ENCODE results near the gene HSPA13. TPM values are rescaled to one million over a fixed set of nuclear protein-coding genes. Genes with fewer than 3 reads are reported as not detected.
"Not testable (repeated sequence)": the region's sequence is repeated elsewhere in the genome, so short reads cannot be mapped to it uniquely, and the experiment has no call there.

HSPA13 gene
- total RNA-seq, 2 donors from 2014 or later, result 19.9 to 27.6 TPM

GRCh38 chr21:14356746-14357145, 26.2 kb downstream of the HSPA13 start:
- Histone ChIP-seq H3K27me3 (replicated peaks; ENCODE audit: insufficient read depth) (no peaks in the 10 kb centered on the region), H3K4me1 (ENCODE audit: control insufficient read depth in 1 of 2, low read depth in 2 of 2) (no peaks in the 10 kb centered on the region), H3K4me3 (no peak overlapping the region), H3K27ac (no peak overlapping the region), H3K9me3 (no peaks in the 10 kb centered on the region), H3K36me3 (no peaks in the 10 kb centered on the region)
- no peak for DNase-seq (ENCODE audit: low spot score)
- TF ChIP-seq, protein P1, sequence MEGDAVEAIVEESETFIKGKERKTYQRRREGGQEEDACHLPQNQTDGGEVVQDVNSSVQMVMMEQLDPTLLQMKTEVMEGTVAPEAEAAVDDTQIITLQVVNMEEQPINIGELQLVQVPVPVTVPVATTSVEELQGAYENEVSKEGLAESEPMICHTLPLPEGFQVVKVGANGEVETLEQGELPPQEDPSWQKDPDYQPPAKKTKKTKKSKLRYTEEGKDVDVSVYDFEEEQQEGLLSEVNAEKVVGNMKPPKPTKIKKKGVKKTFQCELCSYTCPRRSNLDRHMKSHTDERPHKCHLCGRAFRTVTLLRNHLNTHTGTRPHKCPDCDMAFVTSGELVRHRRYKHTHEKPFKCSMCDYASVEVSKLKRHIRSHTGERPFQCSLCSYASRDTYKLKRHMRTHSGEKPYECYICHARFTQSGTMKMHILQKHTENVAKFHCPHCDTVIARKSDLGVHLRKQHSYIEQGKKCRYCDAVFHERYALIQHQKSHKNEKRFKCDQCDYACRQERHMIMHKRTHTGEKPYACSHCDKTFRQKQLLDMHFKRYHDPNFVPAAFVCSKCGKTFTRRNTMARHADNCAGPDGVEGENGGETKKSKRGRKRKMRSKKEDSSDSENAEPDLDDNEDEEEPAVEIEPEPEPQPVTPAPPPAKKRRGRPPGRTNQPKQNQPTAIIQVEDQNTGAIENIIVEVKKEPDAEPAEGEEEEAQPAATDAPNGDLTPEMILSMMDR (IDR thresholded peaks at IDR 0.05), result no peak
- no peak for ATAC-seq (ENCODE audit: insufficient number of reproducible peaks, low FRiP score, low read depth)

DNA sequence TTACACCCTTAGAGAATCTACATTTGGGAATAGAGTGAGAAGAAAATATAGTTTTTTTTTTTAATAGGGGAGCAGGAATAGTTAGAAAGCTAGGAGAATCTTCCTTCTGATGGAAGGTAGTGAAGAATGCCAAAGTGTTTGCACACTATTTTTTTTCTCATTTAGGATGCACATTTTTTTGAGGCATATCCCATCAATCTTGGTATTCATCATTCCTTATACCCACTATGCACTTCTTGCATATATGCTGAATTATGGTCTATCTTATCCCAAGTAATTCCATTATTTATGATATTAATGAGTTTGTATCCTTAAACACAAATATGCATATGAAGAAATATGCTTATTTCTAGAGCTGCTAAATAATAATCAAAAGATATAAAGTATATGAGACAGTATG, 28.4 kb downstream of the HSPA13 start:
- no peak for ATAC-seq (ENCODE audit: insufficient number of reproducible peaks, low FRiP score, low read depth)
- DNase-seq (ENCODE audit: low spot score), result no peak
- Histone ChIP-seq H3K27ac (no peak overlapping the region), H3K4me1 (ENCODE audit: control insufficient read depth in 1 of 2, low read depth in 2 of 2) (no peaks in the 10 kb centered on the region), H3K4me3 (no peak overlapping the region), H3K9me3 (no peaks in the 10 kb centered on the region), H3K27me3 (replicated peaks; ENCODE audit: insufficient read depth) (no peaks in the 10 kb centered on the region), H3K36me3 (no peaks in the 10 kb centered on the region)
- TF ChIP-seq, protein P1 (IDR thresholded peaks at IDR 0.05), result no peak

- H3K27ac ChIP-seq, result no peak overlapping the region
- H3K27me3 ChIP-seq (replicated peaks; ENCODE audit: insufficient read depth), result no peaks in the 10 kb centered on the region
- H3K36me3 ChIP-seq, result no peaks in the 10 kb centered on the region
- ATAC-seq (ENCODE audit: insufficient number of reproducible peaks, low FRiP score, low read depth) (no peak), DNase-seq (ENCODE audit: low spot score) (no peak)
- H3K4me1 ChIP-seq (ENCODE audit: control insufficient read depth in 1 of 2, low read depth in 2 of 2), result no peaks in the 10 kb centered on the region
- no peak overlapping the region for H3K4me3 ChIP-seq
- H3K9me3 ChIP-seq, result no peaks in the 10 kb centered on the region
- TF ChIP-seq, protein P1 (IDR thresholded peaks at IDR 0.05), result no peak
Observed at GRCh38 chr21:14353726-14354125, 29.2 kb downstream of the HSPA13 start.

DNA sequence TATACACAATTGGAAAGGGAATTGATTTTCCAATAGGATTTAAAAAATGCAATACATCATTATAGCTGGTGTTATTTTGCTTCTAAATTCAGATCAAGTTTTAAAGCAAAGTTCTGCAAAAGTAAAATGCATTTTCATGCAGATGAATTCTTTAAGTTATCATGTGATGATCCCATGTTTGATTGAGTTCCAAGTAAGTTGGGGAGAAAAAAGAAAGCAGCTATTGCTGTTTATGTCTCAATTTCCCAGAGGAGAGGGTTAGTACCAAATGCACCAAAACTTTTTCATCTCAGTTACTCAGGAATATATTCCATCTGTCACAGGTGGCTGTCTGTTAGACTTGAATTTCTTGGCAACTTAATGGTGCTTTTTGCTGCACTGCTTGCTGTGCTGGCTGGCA, 29.7 kb downstream of the HSPA13 start:
- no peaks in the 10 kb centered on the region for H3K36me3 ChIP-seq
- no peak overlapping the region for H3K27ac ChIP-seq
- no peaks in the 10 kb centered on the region for H3K27me3 ChIP-seq (replicated peaks; ENCODE audit: insufficient read depth)
- H3K9me3 ChIP-seq, result no peaks in the 10 kb centered on the region
- TF ChIP-seq, protein P1 (IDR thresholded peaks at IDR 0.05), result no peak
- DNase-seq (ENCODE audit: low spot score), result no peak
- H3K4me3 ChIP-seq, result no peak overlapping the region
- no peaks in the 10 kb centered on the region for H3K4me1 ChIP-seq (ENCODE audit: control insufficient read depth in 1 of 2, low read depth in 2 of 2)
- ATAC-seq (ENCODE audit: insufficient number of reproducible peaks, low FRiP score, low read depth), result no peak

DNA sequence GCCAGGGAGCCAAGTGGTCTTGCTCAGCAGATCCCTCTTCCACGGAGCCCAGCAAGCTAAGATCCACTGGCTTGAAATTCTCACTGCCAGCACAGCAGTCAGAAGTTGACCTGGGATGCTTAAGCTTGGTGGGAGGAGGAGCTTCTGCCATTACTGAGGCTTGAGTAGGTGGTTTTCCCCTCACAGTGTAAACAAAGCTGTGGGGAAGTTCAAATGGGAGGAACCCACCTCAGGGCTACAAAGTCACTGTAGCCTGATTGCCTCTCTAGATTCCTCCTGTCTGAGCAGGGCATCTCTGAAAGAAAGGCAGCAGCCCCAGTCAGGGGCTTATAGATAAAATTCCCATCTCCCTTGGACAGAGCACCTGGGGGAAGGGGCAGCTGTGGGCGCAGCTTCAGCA, 55.6 kb downstream of the HSPA13 start:
- not testable (repeated sequence) for H3K27me3 ChIP-seq (replicated peaks; ENCODE audit: insufficient read depth); DNase-seq (ENCODE audit: low spot score); H3K4me1 ChIP-seq (ENCODE audit: control insufficient read depth in 1 of 2, low read depth in 2 of 2); H3K4me3 ChIP-seq; H3K9me3 ChIP-seq; ATAC-seq (ENCODE audit: insufficient number of reproducible peaks, low FRiP score, low read depth); H3K27ac ChIP-seq; H3K36me3 ChIP-seq

DNA sequence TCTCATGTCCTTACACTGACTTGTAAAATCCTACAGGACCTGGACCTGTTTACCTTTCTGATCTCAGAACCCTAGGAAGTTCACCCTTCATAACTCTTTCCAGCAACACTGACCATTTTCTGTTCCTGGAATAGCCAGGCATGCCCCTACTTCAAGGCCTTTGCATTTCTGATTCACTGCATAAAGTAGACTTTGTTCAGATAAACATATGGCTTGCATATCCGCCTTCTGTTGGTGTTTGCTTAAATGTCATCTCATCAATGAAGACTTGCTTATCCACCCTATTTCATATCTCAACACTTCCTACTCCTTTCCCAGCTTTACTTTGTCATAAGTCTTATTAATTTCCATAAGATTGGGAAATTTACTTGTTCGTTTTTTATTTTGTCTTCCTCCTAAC, 57.4 kb downstream of the HSPA13 start:
- H3K27ac ChIP-seq, result no peak overlapping the region
- DNase-seq (ENCODE audit: low spot score) (no peak), ATAC-seq (ENCODE audit: insufficient number of reproducible peaks, low FRiP score, low read depth) (no peak)
- no peaks in the 10 kb centered on the region for H3K27me3 ChIP-seq (replicated peaks; ENCODE audit: insufficient read depth)
- no peak overlapping the region for H3K4me3 ChIP-seq
- no peaks in the 10 kb centered on the region for H3K36me3 ChIP-seq
- no peaks in the 10 kb centered on the region for H3K4me1 ChIP-seq (ENCODE audit: control insufficient read depth in 1 of 2, low read depth in 2 of 2)
- TF ChIP-seq, protein P1 (IDR thresholded peaks at IDR 0.05), result no peak
- no peaks in the 10 kb centered on the region for H3K9me3 ChIP-seq
